ENCODE results near the gene CCNJ. TPM values are rescaled to one million over a fixed set of nuclear protein-coding genes. Genes with fewer than 3 reads are reported as not detected.

Gene CCNJ
- total and polyA plus RNA-seq, 2 experiments from 2014 or later: 14.7 to 19.2 TPM

GRCh38 chr10:96093948-96094347 lies 50.6 kb downstream of the CCNJ start:
- H3K4me1 ChIP-seq (ENCODE audit: low read depth): peaks cover 27% of the 10 kb centered on the region
- TF ChIP-seq, protein P1, sequence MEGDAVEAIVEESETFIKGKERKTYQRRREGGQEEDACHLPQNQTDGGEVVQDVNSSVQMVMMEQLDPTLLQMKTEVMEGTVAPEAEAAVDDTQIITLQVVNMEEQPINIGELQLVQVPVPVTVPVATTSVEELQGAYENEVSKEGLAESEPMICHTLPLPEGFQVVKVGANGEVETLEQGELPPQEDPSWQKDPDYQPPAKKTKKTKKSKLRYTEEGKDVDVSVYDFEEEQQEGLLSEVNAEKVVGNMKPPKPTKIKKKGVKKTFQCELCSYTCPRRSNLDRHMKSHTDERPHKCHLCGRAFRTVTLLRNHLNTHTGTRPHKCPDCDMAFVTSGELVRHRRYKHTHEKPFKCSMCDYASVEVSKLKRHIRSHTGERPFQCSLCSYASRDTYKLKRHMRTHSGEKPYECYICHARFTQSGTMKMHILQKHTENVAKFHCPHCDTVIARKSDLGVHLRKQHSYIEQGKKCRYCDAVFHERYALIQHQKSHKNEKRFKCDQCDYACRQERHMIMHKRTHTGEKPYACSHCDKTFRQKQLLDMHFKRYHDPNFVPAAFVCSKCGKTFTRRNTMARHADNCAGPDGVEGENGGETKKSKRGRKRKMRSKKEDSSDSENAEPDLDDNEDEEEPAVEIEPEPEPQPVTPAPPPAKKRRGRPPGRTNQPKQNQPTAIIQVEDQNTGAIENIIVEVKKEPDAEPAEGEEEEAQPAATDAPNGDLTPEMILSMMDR (IDR thresholded peaks at IDR 0.05; ENCODE audit: low read depth, low read length): no peak
- H3K4me3 ChIP-seq: no peak overlapping the region
- no peak for DNase-seq (ENCODE audit: low read depth in 1 of 2, low spot score in 1 of 2)
- H3K9me3 ChIP-seq (ENCODE audit: low read depth): no peaks in the 10 kb centered on the region
- H3K27me3 ChIP-seq: no peaks in the 10 kb centered on the region
- no peak overlapping the region for H3K27ac ChIP-seq
- no peaks in the 10 kb centered on the region for H3K36me3 ChIP-seq

GRCh38 chr10:96096958-96097357 lies 53.6 kb downstream of the CCNJ start:
- peaks cover 26% of the 10 kb centered on the region for H3K4me1 ChIP-seq (ENCODE audit: low read depth)
- TF ChIP-seq, protein P1 (IDR thresholded peaks at IDR 0.05; ENCODE audit: low read depth, low read length): no peak

GRCh38 chr10:96097865-96098264 lies 54.5 kb downstream of the CCNJ start:
- Histone ChIP-seq H3K4me1 (ENCODE audit: low read depth) (peaks cover 22% of the 10 kb centered on the region), H3K27me3 (no peaks in the 10 kb centered on the region), H3K36me3 (no peaks in the 10 kb centered on the region), H3K9me3 (ENCODE audit: low read depth) (no peaks in the 10 kb centered on the region), H3K27ac (no peak overlapping the region), H3K4me3 (no peak overlapping the region)
- TF ChIP-seq, protein P1 (IDR thresholded peaks at IDR 0.05; ENCODE audit: low read depth, low read length): no peak
- no peak for DNase-seq (ENCODE audit: low read depth in 1 of 2, low spot score in 1 of 2)

More at GRCh38 chr10:96096958-96097357, 53.6 kb downstream of the CCNJ start:
- H3K9me3 ChIP-seq (ENCODE audit: low read depth): no peaks in the 10 kb centered on the region
- H3K27me3 ChIP-seq: no peaks in the 10 kb centered on the region
- no peak overlapping the region for H3K4me3 ChIP-seq
- H3K27ac ChIP-seq: peak overlapping the region; percentile 7
- no peaks in the 10 kb centered on the region for H3K36me3 ChIP-seq
- no peak for DNase-seq (ENCODE audit: low read depth in 1 of 2, low spot score in 1 of 2)

DNA sequence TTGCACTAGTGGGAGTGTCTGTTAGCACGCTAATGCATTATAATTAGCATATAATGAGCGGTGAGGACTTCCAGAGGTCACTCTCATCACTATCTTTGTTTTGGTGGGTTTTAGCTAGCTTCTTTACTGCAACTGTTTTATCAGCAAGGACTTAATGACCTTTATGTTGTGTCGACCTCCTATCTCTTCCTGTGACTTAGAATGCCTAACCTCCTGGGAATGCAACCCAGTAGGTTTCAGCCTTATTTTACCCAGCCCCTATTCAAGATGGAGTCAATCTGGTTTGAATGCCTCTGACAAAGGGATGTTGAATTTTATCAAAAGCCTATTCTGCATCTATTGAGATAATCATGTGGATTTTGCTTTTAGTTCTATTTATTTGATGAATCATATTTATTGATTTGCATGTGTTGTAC lies 64.2 kb downstream of the CCNJ start:
- H3K27me3 ChIP-seq: no peaks in the 10 kb centered on the region
- H3K4me3 ChIP-seq: no peak overlapping the region
- H3K36me3 ChIP-seq: no peaks in the 10 kb centered on the region
- no peaks in the 10 kb centered on the region for H3K9me3 ChIP-seq (ENCODE audit: low read depth)
- no peak for DNase-seq (ENCODE audit: low read depth in 1 of 2, low spot score in 1 of 2)
- TF ChIP-seq, protein P1 (IDR thresholded peaks at IDR 0.05; ENCODE audit: low read depth, low read length): no peak
- no peaks in the 10 kb centered on the region for H3K4me1 ChIP-seq (ENCODE audit: low read depth)
- H3K27ac ChIP-seq: no peak overlapping the region

Other genes with a start within 250 kb of the CCNJ start
- 0.07 and 0.15 TPM in 2 replicates for gene CC2D2B, start 135.6 kb upstream of the CCNJ start, total RNA-seq
- gene CC2D2B, start 135.6 kb upstream of the CCNJ start, polyA plus RNA-seq: 0.18 and 0.35 TPM in 2 replicates
- gene ZNF518A, start 86.7 kb downstream of the CCNJ start, total RNA-seq: 12.9 and 20.7 TPM in 2 replicates
- 22.7 and 29.0 TPM in 2 replicates for gene ZNF518A, start 86.7 kb downstream of the CCNJ start, polyA plus RNA-seq
- not detected in 2 replicates for gene BLNK, start 228.0 kb downstream of the CCNJ start, total RNA-seq
- gene BLNK, start 228.0 kb downstream of the CCNJ start, polyA plus RNA-seq: 0.32 and 0.62 TPM in 2 replicates

All from cardiac muscle cell (in vitro differentiated cells and primary cell).